Mucosa of rectum (tissue), 2 donors: ENCODE results near the gene SLC11A1.

ENCODE experiments used
- H3K27ac ChIP-seq, 2 donors: one replicate each; pipeline ENCODE4 v1.7.0; 2013; ENCODE audit warnings: inconsistent platforms in 2 of 2, low read depth in 2 of 2, low read length in 2 of 2
- H3K27me3 ChIP-seq, 2 donors: one replicate each; pipeline ENCODE4 v1.7.0; 2013; ENCODE audit warnings: low read length in 2 of 2; ENCODE audit not compliant: control insufficient read depth in 2 of 2, insufficient read depth in 2 of 2
- H3K36me3 ChIP-seq, 2 donors: one replicate each; pipeline ENCODE4 v1.7.0; 2013; ENCODE audit warnings: low read length in 2 of 2; ENCODE audit not compliant: control insufficient read depth in 2 of 2, insufficient read depth in 2 of 2
- H3K4me1 ChIP-seq, 2 donors: one replicate each; pipeline ENCODE4 v1.7.0; 2013; ENCODE audit warnings: low read length in 2 of 2, mild to moderate bottlenecking in 1 of 2; ENCODE audit not compliant: control insufficient read depth in 2 of 2, insufficient read depth in 2 of 2
- H3K4me3 ChIP-seq, 2 donors: one replicate each; pipeline ENCODE4 v1.7.0; 2013; ENCODE audit warnings: low read length in 2 of 2
- H3K9ac ChIP-seq, 2 donors: one replicate each; pipeline ENCODE4 v1.7.0; 2013; ENCODE audit warnings: low read length in 2 of 2, low read depth in 1 of 2, mild to moderate bottlenecking in 1 of 2
- H3K9me3 ChIP-seq, 2 donors: one replicate each; pipeline ENCODE4 v1.7.0; 2013; ENCODE audit warnings: low read length in 2 of 2; ENCODE audit not compliant: control insufficient read depth in 2 of 2
- donor health status: healthy.
- donor health status: Normal muscosa, but diverticular disease.

SLC11A1 gene

GRCh38 chr2:218375212-218375611 is 6.9 kb upstream of the SLC11A1 start:
- Histone ChIP-seq H3K27me3 (no peaks in the 10 kb centered on the region), H3K9ac (no peak overlapping the region), H3K27ac (no peak overlapping the region), H3K36me3 (no peaks in the 10 kb centered on the region), H3K4me3 (no peak overlapping the region), H3K9me3 (no peaks in the 10 kb centered on the region), H3K4me1 (no peaks in the 10 kb centered on the region)

GRCh38 chr2:218378053-218378452 is 4.0 kb upstream of the SLC11A1 start:
- H3K9ac ChIP-seq = no peak overlapping the region
- H3K27ac ChIP-seq = no peak overlapping the region
- H3K4me3 ChIP-seq = no peak overlapping the region
- H3K27me3 ChIP-seq = peaks cover 0 to 2% of the 10 kb centered on the region in 2 donors
- no peaks in the 10 kb centered on the region for H3K36me3 ChIP-seq
- no peaks in the 10 kb centered on the region for H3K4me1 ChIP-seq
- H3K9me3 ChIP-seq = no peaks in the 10 kb centered on the region

GRCh38 chr2:218382785-218383184 is 712 bp downstream of the SLC11A1 start:
- no peak overlapping the region for H3K9ac ChIP-seq
- no peaks in the 10 kb centered on the region for H3K36me3 ChIP-seq
- H3K4me3 ChIP-seq = no peak overlapping the region
- H3K27ac ChIP-seq = no peak overlapping the region
- peaks cover 0 to 2% of the 10 kb centered on the region in 2 donors for H3K27me3 ChIP-seq
- peaks cover 2 to 6% of the 10 kb centered on the region in 2 donors for H3K4me1 ChIP-seq
- H3K9me3 ChIP-seq = no peaks in the 10 kb centered on the region

GRCh38 chr2:218383892-218384519 is 1.9 kb downstream of the SLC11A1 start:
- no peaks in the 10 kb centered on the region for H3K9me3 ChIP-seq
- peaks cover 4 to 7% of the 10 kb centered on the region in 2 donors for H3K4me1 ChIP-seq
- no peak overlapping the region for H3K27ac ChIP-seq
- no peaks in the 10 kb centered on the region for H3K36me3 ChIP-seq
- no peak overlapping the region for H3K9ac ChIP-seq
- H3K27me3 ChIP-seq = peaks cover 0 to 2% of the 10 kb centered on the region in 2 donors
- no peak overlapping the region for H3K4me3 ChIP-seq

- Histone ChIP-seq H3K27me3 (peaks cover 0 to 2% of the 10 kb centered on the region in 2 donors), H3K4me3 (no peak overlapping the region), H3K36me3 (no peaks in the 10 kb centered on the region), H3K9ac (no peak overlapping the region), H3K4me1 (peaks cover 4 to 7% of the 10 kb centered on the region in 2 donors), H3K9me3 (no peaks in the 10 kb centered on the region), H3K27ac (no peak overlapping the region)
Measured at GRCh38 chr2:218384975-218385374, 2.9 kb downstream of the SLC11A1 start.

GRCh38 chr2:218386505-218387368 is 4.7 kb downstream of the SLC11A1 start:
- peak overlapping the region in 1 of 2 donors; percentile 71 for H3K9ac ChIP-seq
- H3K27ac ChIP-seq = peak overlapping the region; percentile 78 to 84
- H3K27me3 ChIP-seq = peaks cover 0 to 2% of the 10 kb centered on the region in 2 donors
- peak overlapping the region; percentile 74 to 80 for H3K4me3 ChIP-seq
- no peaks in the 10 kb centered on the region for H3K36me3 ChIP-seq
- H3K4me1 ChIP-seq = peaks cover 4 to 7% of the 10 kb centered on the region in 2 donors
- H3K9me3 ChIP-seq = no peaks in the 10 kb centered on the region

- H3K36me3 ChIP-seq = no peaks in the 10 kb centered on the region
- H3K27ac ChIP-seq = peak overlapping the region; percentile 78 to 84
- H3K9ac ChIP-seq = peak overlapping the region; percentile 60 to 71
Measured at GRCh38 chr2:218387369-218388194, 5.5 kb downstream of the SLC11A1 start.

GRCh38 chr2:218389333-218390150 is 7.5 kb downstream of the SLC11A1 start:
- Histone ChIP-seq H3K27ac (no peak overlapping the region), H3K4me1 (peaks cover 10 to 14% of the 10 kb centered on the region in 2 donors), H3K9me3 (no peaks in the 10 kb centered on the region), H3K27me3 (no peaks in the 10 kb centered on the region), H3K4me3 (no peak overlapping the region), H3K9ac (no peak overlapping the region), H3K36me3 (no peaks in the 10 kb centered on the region)

More at GRCh38 chr2:218387369-218388194, 5.5 kb downstream of the SLC11A1 start:
- no peaks in the 10 kb centered on the region for H3K9me3 ChIP-seq
- H3K27me3 ChIP-seq = no peaks in the 10 kb centered on the region
- H3K4me1 ChIP-seq = peaks cover 4 to 7% of the 10 kb centered on the region in 2 donors
- peak overlapping the region; percentile 74 to 80 for H3K4me3 ChIP-seq

- Histone ChIP-seq H3K9ac (no peak overlapping the region), H3K27me3 (no peaks in the 10 kb centered on the region), H3K36me3 (no peaks in the 10 kb centered on the region), H3K27ac (no peak overlapping the region), H3K4me1 (peaks cover 19 to 25% of the 10 kb centered on the region in 2 donors), H3K9me3 (no peaks in the 10 kb centered on the region), H3K4me3 (no peak overlapping the region)
Measured at GRCh38 chr2:218391202-218391601, 9.1 kb downstream of the SLC11A1 start.
